ENCODE measurements around the gene ANKRD63. TPM values are rescaled to one million over a fixed set of nuclear protein-coding genes. Genes with fewer than 3 reads are reported as not detected.
A peak's percentile ranks its signal among the peaks of the same experiment; 100 is the strongest.

The ANKRD63 gene
- polyA plus RNA-seq, 1 of the 3 experiments (the other 2 are of a cell fraction): not detected

DNA sequence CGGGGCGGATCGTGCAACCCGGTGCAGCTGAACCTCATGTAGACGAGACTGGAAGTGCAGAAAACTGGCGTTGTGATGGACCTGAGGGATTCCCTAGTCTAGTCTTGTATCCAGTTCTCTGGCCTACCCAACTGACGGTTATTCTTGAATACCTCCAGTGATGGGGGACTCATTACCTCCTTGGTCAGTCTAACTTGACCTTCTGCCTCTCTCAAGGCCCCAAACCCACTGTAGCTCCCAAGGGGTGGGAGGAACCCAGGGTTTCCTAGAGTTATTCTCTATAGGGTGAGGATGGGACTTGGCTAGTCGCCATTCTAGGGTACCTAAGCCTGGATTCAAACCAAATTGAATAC is 32.6 kb downstream of the ANKRD63 start:
- Histone ChIP-seq H4K20me1 (ENCODE audit: insufficient read depth) (peaks cover 13% of the 10 kb centered on the region), H3K4me2 (peak overlapping the region; percentile 59), H3K4me1 (ENCODE audit: control insufficient read depth in 1 of 2, insufficient read depth in 2 of 2, low read depth in 1 of 2, low read length in 1 of 2) (peaks cover 13 to 35% of the 10 kb centered on the region in 2 experiments), H3F3A (replicated peaks; ENCODE audit: insufficient read depth) (peaks cover 22% of the 10 kb centered on the region), H2AFZ (ENCODE audit: low read depth) (no peak overlapping the region), H3K79me2 (ENCODE audit: insufficient read depth) (no peaks in the 10 kb centered on the region), H3K36me3 (replicated peaks in 1 of 2; ENCODE audit: control insufficient read depth in 1 of 2, insufficient read depth in 2 of 2, low read length in 1 of 2) (no peaks in the 10 kb centered on the region), H3K9me3 (no peaks in the 10 kb centered on the region), H3K9ac (no peak overlapping the region), H3K27ac (ENCODE audit: low read depth in 2 of 2, low read length in 1 of 2) (peak overlapping the region in 1 of 2 experiments; percentile 77; a peak in 2 of 4 replicates), H3K4me3 (ENCODE audit: low read depth in 2 of 2, low read length in 1 of 2) (no peak overlapping the region), H3K27me3 (ENCODE audit: insufficient read depth) (peaks cover 31% of the 10 kb centered on the region), H3K9me2 (no peaks in the 10 kb centered on the region)
- TF ChIP-seq EP300 (IDR thresholded peaks at IDR 0.05; ENCODE audit: borderline replicate concordance in 1 of 2, low read depth in 1 of 2, low read length in 1 of 2) (no peak), FOSL2 (IDR thresholded peaks at IDR 0.05; ENCODE audit: borderline replicate concordance, low read depth) (no peak), SMC3 (IDR thresholded peaks at IDR 0.05; ENCODE audit: low read depth, low read length) (no peak), MEF2A (IDR thresholded peaks at IDR 0.05; ENCODE audit: borderline replicate concordance, low read depth) (no peak), ZBTB33 (IDR thresholded peaks at IDR 0.05; ENCODE audit: borderline replicate concordance, low read depth) (no peak), RCOR1 (IDR thresholded peaks at IDR 0.05; ENCODE audit: low read length) (no peak), TCF12 (IDR thresholded peaks at IDR 0.05) (no peak), USF2 (IDR thresholded peaks at IDR 0.05; ENCODE audit: borderline replicate concordance, low read depth, low read length) (no peak), IRF3 (IDR thresholded peaks at IDR 0.05; ENCODE audit: low read depth, low read length) (no peak), NFIC (IDR thresholded peaks at IDR 0.05; ENCODE audit: borderline replicate concordance) (no peak), FOXJ3 (CRISPR knock-in tag; IDR thresholded peaks at IDR 0.05) (no peak), NRF1 (IDR thresholded peaks at IDR 0.05; ENCODE audit: low read depth, low read length) (no peak), POLR2AphosphoS5 (IDR thresholded peaks at IDR 0.05; ENCODE audit: low read depth, low read length) (no peak), EZH2phosphoT487 (IDR thresholded peaks at IDR 0.05; ENCODE audit: borderline replicate concordance, low read depth) (no peak), RFX5 (IDR thresholded peaks at IDR 0.05; ENCODE audit: low read length) (no peak), MXI1 (IDR thresholded peaks at IDR 0.05; ENCODE audit: low read depth, low read length) (no peak)
- POLR2A ChIA-PET: interaction anchor here (1.6 kb wide), 1 partner anchor 14 kb away, joined by 3 read pairs; no protein-coding TSS in a partner anchor
- no peak for DNase-seq
- 92% methylated on average over 7 of the region's 8 CpGs for WGBS (ENCODE audit: low lambda C conversion rate)
- CTCF ChIA-PET: interaction anchor here (0.9 to 34.5 kb wide), 7 partner anchors 10 to 60 kb away, joined by 3 to 720 read pairs (median 3); partner anchors contain the start of gene PLCB2

Measured in SK-N-SH (cell line).